OCI-LY7 (cell line): ENCODE results near the gene NIN.

Experiments used
- CTCF ChIP-seq: fragments of 200-600 bp; sonication (generic); conservative IDR thresholded peaks from 2 replicates; pipeline ENCODE4 v1.5.1; 2014; ENCODE audit warnings: mild to moderate bottlenecking, antibody characterized with exemption, low read length, moderate library complexity, mixed read lengths
- EZH2phosphoT487 ChIP-seq: fragments of 200-600 bp; sonication (generic); IDR thresholded peaks from 2 replicates; pipeline ENCODE4 v1.6.1; 2018; ENCODE audit warnings: low read depth, borderline replicate concordance, mild to moderate bottlenecking, mixed run types, antibody characterized with exemption, low read length, moderate library complexity, mixed read lengths

- TF ChIP-seq CTCF (no peak), EZH2phosphoT487 (no peak)
Observed at GRCh38 chr14:50678163-50678562, 152.8 kb downstream of the NIN start.
